Measurements from ENCODE around the gene ZNF74.
"Not testable (repeated sequence)": the region's sequence is repeated elsewhere in the genome, so short reads cannot be mapped to it uniquely, and the experiment has no call there.

ZNF74 gene

DNA sequence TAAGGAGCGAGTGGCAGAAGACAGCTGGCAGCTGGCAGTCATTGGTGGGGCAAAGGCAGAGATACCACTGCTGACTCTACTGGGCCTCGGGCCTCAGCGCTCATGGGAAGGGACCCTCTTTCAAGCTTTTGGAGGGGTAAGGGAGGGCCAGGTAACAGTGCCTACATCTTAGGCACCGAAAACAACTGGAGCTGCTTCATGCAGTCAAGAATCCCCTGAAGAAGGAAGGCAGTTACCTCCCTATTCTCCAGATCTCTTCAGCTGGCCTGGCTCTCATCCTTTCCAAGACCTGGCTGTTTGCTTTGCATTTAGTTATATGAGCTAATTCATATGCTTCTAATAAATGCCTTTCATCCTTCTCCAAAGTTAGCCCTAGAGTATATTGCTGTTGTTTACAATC lies 15.8 kb upstream of the ZNF74 start:
- H3K9me3 ChIP-seq (ENCODE audit: control insufficient read depth, low read length): no peaks in the 10 kb centered on the region
- H3K4me1 ChIP-seq (ENCODE audit: control insufficient read depth, insufficient read depth, low read length): no peaks in the 10 kb centered on the region
- no peaks in the 10 kb centered on the region for H3K27me3 ChIP-seq (replicated peaks; ENCODE audit: control insufficient read depth, insufficient read depth, low read length)
- H3K36me3 ChIP-seq (ENCODE audit: control insufficient read depth, insufficient read depth, low read length, severe bottlenecking): no peaks in the 10 kb centered on the region
- no peak overlapping the region for H3K9ac ChIP-seq (ENCODE audit: low read length)
- DNase-seq (ENCODE audit: low read depth): no peak
- no peak overlapping the region for H3K4me3 ChIP-seq (ENCODE audit: low read length)

DNA sequence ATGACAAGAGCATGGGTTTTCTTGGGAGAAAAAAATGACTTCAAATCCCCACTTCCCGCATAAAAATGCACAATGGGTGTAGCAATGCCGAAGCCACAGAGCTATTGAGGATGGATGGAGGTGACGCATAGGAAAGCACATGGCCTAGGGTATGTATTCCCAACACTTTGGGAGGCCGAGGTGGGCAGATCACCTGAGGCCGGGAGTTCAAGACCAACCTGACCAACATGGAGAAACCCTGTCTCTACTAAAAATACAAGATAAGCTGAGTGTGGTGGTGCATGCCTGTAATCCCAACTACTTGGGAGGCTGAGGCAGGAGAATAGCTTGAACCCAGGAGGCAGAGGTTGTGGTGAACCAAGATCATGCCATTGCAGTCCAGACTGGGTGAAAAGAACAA lies 15.3 kb upstream of the ZNF74 start:
- not testable (repeated sequence) for H3K9me3 ChIP-seq (ENCODE audit: control insufficient read depth, low read length); H3K27me3 ChIP-seq (replicated peaks; ENCODE audit: control insufficient read depth, insufficient read depth, low read length); H3K4me1 ChIP-seq (ENCODE audit: control insufficient read depth, insufficient read depth, low read length); H3K9ac ChIP-seq (ENCODE audit: low read length); DNase-seq (ENCODE audit: low read depth); H3K36me3 ChIP-seq (ENCODE audit: control insufficient read depth, insufficient read depth, low read length, severe bottlenecking); H3K4me3 ChIP-seq (ENCODE audit: low read length)

DNA sequence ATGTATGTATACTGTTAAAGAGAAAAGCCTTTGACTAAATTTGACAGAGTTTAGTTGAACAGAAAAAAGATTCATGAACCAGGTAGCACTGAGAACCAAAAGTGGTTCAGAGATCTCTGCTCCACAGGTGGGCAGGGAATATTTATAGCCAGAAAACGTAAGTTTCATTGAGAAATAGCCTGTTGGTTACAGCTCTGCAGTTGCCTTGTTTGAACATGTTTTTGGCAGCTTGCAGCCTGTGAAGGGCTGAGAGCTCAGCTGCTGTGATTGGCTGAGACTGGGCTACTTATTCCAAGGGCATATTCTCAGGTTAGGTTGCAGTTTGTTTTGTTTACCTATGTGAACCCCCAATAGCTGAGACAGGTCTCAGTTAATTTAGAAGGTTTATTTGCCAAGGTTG lies 13.5 kb upstream of the ZNF74 start:
- Histone ChIP-seq H3K36me3 (ENCODE audit: control insufficient read depth, insufficient read depth, low read length, severe bottlenecking) (no peaks in the 10 kb centered on the region), H3K9ac (ENCODE audit: low read length) (no peak overlapping the region), H3K9me3 (ENCODE audit: control insufficient read depth, low read length) (no peaks in the 10 kb centered on the region), H3K27me3 (replicated peaks; ENCODE audit: control insufficient read depth, insufficient read depth, low read length) (no peaks in the 10 kb centered on the region), H3K4me1 (ENCODE audit: control insufficient read depth, insufficient read depth, low read length) (no peaks in the 10 kb centered on the region), H3K4me3 (ENCODE audit: low read length) (no peak overlapping the region)
- no peak for DNase-seq (ENCODE audit: low read depth)

DNA sequence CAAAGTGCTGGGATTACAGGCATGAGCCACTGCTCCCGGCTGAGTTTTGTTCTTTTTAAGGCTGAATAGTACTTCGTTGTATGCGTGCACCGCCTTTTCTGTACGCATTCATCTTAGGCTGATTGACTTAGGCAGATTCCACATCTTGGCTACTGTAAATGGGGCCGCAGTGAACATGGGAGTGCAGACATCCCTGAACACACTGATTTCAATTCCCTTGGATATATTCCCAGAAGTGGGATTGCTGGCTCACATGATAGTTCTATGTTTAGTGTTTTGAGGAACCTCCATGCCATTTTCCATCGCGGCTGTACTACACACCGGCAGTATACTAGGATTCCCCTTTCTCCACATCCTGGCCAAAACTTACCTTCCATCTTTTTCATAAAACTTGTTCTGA lies 10.4 kb upstream of the ZNF74 start:
- no peak for DNase-seq (ENCODE audit: low read depth)

DNA sequence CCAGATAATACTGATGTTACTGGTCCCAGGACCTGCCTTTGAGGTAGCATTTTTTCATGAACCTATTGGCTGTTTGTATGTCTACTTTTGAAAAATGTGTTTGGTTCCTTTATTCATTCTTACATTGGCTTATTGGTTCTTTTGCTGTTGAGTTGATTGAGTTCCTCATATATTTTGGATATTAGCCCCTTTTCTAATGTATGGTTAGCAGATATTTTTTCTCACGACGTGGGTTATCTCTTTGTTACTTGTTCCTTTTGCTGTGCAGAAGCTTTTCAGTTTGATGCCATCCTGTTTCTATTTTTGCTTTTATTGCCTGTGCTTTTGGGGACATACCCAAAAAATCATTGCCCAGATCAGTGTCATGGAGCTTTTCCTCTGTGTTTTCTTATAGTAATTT lies 9.8 kb upstream of the ZNF74 start:
- H3K27me3 ChIP-seq (replicated peaks; ENCODE audit: control insufficient read depth, insufficient read depth, low read length): peaks cover 3% of the 10 kb centered on the region
- H3K4me3 ChIP-seq (ENCODE audit: low read length): no peak overlapping the region
- DNase-seq (ENCODE audit: low read depth): no peak
- no peaks in the 10 kb centered on the region for H3K9me3 ChIP-seq (ENCODE audit: control insufficient read depth, low read length)
- H3K4me1 ChIP-seq (ENCODE audit: control insufficient read depth, insufficient read depth, low read length): no peaks in the 10 kb centered on the region
- H3K9ac ChIP-seq (ENCODE audit: low read length): no peak overlapping the region
- no peaks in the 10 kb centered on the region for H3K36me3 ChIP-seq (ENCODE audit: control insufficient read depth, insufficient read depth, low read length, severe bottlenecking)

More for the DNA sequence above, 10.4 kb upstream of the ZNF74 start:
- Histone ChIP-seq H3K27me3 (replicated peaks; ENCODE audit: control insufficient read depth, insufficient read depth, low read length) (no peaks in the 10 kb centered on the region), H3K4me1 (ENCODE audit: control insufficient read depth, insufficient read depth, low read length) (no peaks in the 10 kb centered on the region), H3K4me3 (ENCODE audit: low read length) (no peak overlapping the region), H3K9me3 (ENCODE audit: control insufficient read depth, low read length) (no peaks in the 10 kb centered on the region), H3K9ac (ENCODE audit: low read length) (no peak overlapping the region), H3K36me3 (ENCODE audit: control insufficient read depth, insufficient read depth, low read length, severe bottlenecking) (no peaks in the 10 kb centered on the region)

DNA sequence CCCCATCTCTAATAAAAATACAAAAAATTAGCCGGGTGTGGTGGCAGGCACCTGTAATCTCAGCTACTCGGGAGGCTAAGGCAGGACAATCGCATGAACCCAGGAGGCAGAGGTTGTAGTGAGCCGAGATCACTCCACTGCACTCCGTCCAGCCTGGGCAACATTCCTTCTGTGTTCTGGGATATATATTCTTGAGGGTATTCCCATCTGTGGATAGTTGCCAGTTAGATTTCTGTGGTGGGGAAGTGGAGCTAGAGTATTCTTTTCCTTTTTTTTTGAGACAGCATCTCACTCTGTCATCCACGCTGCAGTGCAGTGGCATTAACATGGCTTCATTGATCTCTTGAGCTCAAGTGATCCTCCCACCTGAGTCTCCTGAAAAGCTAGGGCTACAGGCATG lies 9.1 kb upstream of the ZNF74 start:
- H3K9ac ChIP-seq (ENCODE audit: low read length): no peak overlapping the region
- H3K9me3 ChIP-seq (ENCODE audit: control insufficient read depth, low read length): no peaks in the 10 kb centered on the region
- H3K4me3 ChIP-seq (ENCODE audit: low read length): no peak overlapping the region
- no peaks in the 10 kb centered on the region for H3K4me1 ChIP-seq (ENCODE audit: control insufficient read depth, insufficient read depth, low read length)
- peaks cover 4% of the 10 kb centered on the region for H3K27me3 ChIP-seq (replicated peaks; ENCODE audit: control insufficient read depth, insufficient read depth, low read length)
- DNase-seq (ENCODE audit: low read depth): no peak
- H3K36me3 ChIP-seq (ENCODE audit: control insufficient read depth, insufficient read depth, low read length, severe bottlenecking): no peaks in the 10 kb centered on the region

DNA sequence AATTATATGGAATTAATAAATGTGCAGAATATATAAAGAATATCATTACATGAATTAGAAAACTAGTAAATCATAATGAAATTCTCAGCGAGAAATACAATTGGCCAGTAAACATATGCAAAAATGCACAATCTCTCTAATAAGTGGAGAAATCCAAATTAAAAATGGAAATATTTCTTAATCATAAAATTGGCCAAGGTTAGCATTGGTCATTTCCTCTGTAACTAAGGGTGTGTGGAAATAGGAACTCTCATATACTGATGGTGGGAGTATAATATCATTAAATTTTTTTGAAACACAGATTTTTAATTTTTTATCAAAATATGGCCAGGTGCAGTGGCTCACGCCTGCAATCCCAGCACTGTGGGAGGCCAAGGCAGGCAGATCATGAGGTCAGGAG lies 7.6 kb upstream of the ZNF74 start:
- H3K9me3 ChIP-seq (ENCODE audit: control insufficient read depth, low read length): no peaks in the 10 kb centered on the region
- no peak overlapping the region for H3K9ac ChIP-seq (ENCODE audit: low read length)
- H3K36me3 ChIP-seq (ENCODE audit: control insufficient read depth, insufficient read depth, low read length, severe bottlenecking): no peaks in the 10 kb centered on the region
- no peaks in the 10 kb centered on the region for H3K4me1 ChIP-seq (ENCODE audit: control insufficient read depth, insufficient read depth, low read length)
- DNase-seq (ENCODE audit: low read depth): no peak
- H3K27me3 ChIP-seq (replicated peaks; ENCODE audit: control insufficient read depth, insufficient read depth, low read length): peaks cover 4% of the 10 kb centered on the region
- H3K4me3 ChIP-seq (ENCODE audit: low read length): no peak overlapping the region

DNA sequence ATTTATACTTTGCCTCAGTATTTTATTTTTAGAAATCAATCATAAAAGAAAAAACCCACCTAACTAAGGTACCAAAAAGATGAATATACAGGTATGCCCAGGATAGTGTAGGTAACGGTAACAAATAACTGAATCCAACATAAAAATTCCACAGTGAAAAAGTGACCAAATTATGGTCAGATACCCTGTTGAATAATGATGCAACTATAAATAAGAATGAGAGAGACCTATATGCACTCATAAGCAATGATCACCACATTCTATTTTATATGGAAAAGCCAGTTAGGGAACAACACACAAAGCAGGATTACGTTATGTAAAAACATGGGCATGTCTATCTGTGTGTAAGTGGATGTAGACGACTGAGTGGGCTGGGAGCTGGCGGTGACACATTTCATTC lies 7.0 kb upstream of the ZNF74 start:
- H3K36me3 ChIP-seq (ENCODE audit: control insufficient read depth, insufficient read depth, low read length, severe bottlenecking): no peaks in the 10 kb centered on the region
- H3K9ac ChIP-seq (ENCODE audit: low read length): no peak overlapping the region
- H3K27me3 ChIP-seq (replicated peaks; ENCODE audit: control insufficient read depth, insufficient read depth, low read length): peaks cover 4% of the 10 kb centered on the region
- no peak for DNase-seq (ENCODE audit: low read depth)
- H3K9me3 ChIP-seq (ENCODE audit: control insufficient read depth, low read length): no peaks in the 10 kb centered on the region
- H3K4me3 ChIP-seq (ENCODE audit: low read length): no peak overlapping the region
- no peaks in the 10 kb centered on the region for H3K4me1 ChIP-seq (ENCODE audit: control insufficient read depth, insufficient read depth, low read length)

DNA sequence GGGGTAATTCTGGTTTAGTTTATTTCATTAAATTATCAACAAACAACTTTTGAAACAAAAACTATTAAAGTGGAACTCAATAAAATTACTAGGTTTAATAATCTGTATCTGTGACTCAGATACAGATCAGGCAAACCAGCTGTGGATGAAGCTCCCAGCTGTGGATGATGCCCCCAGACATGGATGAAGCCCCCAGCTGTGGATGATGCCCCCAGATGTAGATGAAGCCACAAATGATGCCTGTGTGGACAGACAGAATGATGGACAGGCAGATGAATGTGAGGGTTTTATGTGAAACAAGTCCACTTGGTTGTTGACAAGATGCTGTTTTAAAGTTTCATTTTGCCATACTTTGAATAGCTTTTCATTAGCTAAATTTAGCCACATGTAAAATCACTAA lies 5.8 kb upstream of the ZNF74 start:
- no peak for DNase-seq (ENCODE audit: low read depth)
- Histone ChIP-seq H3K9ac (ENCODE audit: low read length) (no peak overlapping the region), H3K9me3 (ENCODE audit: control insufficient read depth, low read length) (no peaks in the 10 kb centered on the region), H3K27me3 (replicated peaks; ENCODE audit: control insufficient read depth, insufficient read depth, low read length) (peaks cover 4% of the 10 kb centered on the region), H3K36me3 (ENCODE audit: control insufficient read depth, insufficient read depth, low read length, severe bottlenecking) (no peaks in the 10 kb centered on the region), H3K4me3 (ENCODE audit: low read length) (no peak overlapping the region), H3K4me1 (ENCODE audit: control insufficient read depth, insufficient read depth, low read length) (no peaks in the 10 kb centered on the region)

DNA sequence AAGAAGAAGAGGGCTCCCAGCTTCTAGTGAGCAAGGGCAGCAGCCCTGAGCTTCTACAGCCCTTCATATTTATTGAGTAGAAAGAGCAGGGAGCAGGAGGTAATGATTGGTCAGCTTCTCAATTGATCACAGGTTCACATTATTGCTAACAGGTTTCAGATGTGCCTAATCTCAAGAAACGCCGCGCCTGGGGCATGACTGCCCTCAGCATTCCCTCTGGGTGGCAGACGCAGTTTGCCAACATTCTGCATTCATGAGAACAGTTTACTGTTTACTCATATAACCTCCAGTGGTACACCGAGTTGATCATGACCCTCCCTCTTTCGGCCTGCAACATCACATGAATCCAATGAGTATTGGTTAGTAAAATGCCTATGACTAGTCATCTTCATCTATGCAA lies 4.7 kb upstream of the ZNF74 start:
- Histone ChIP-seq H3K36me3 (ENCODE audit: control insufficient read depth, insufficient read depth, low read length, severe bottlenecking) (no peaks in the 10 kb centered on the region), H3K4me3 (ENCODE audit: low read length) (no peak overlapping the region), H3K9ac (ENCODE audit: low read length) (no peak overlapping the region), H3K27me3 (replicated peaks; ENCODE audit: control insufficient read depth, insufficient read depth, low read length) (peaks cover 4% of the 10 kb centered on the region), H3K9me3 (ENCODE audit: control insufficient read depth, low read length) (no peaks in the 10 kb centered on the region), H3K4me1 (ENCODE audit: control insufficient read depth, insufficient read depth, low read length) (no peaks in the 10 kb centered on the region)
- no peak for DNase-seq (ENCODE audit: low read depth)

DNA sequence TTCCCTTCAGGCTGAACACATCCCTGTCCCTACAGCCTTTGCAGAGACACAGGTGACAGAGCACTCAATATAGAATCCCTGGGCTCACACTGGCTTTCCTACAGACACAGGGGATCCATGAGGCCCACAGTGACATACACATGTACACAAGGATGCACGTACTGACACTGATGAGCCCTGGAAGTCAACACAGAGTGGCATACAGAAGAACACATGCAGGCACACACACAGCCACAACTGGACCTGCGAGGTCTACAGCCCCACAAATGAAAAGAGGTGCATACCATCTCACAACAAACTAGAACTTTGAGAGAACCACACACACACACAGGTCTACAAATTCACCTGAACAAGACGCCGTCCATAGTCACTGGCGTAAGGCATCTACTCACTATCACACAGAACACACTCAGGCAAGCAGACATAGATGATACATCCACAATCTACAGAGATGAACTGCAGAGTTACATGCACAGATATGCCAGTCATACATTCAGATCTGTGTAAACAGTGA lies 3.5 kb upstream of the ZNF74 start:
- H3K4me1 ChIP-seq (ENCODE audit: control insufficient read depth, insufficient read depth, low read length): peaks cover 9% of the 10 kb centered on the region
- no peaks in the 10 kb centered on the region for H3K9me3 ChIP-seq (ENCODE audit: control insufficient read depth, low read length)
- H3K27me3 ChIP-seq (replicated peaks; ENCODE audit: control insufficient read depth, insufficient read depth, low read length): peaks cover 4% of the 10 kb centered on the region
- no peaks in the 10 kb centered on the region for H3K36me3 ChIP-seq (ENCODE audit: control insufficient read depth, insufficient read depth, low read length, severe bottlenecking)
- no peak for DNase-seq (ENCODE audit: low read depth)
- no peak overlapping the region for H3K4me3 ChIP-seq (ENCODE audit: low read length)
- H3K9ac ChIP-seq (ENCODE audit: low read length): no peak overlapping the region

DNA sequence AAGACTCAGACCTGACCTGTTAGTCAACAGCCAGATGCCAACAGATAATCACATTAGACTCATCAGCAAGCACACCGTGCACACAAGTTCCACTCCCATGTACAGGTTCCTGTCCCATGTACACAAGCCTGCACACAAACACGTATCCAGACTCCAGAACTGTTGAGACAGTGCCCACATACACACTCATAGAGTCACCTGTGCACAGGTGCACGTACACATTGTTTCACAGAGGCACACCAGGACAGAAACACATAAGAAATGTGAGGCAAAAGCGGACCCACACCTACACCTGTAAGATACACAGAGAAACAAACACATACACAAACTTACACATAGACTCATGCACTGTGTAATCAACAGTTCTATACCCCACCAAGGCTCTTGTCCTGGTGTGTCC lies 2.7 kb upstream of the ZNF74 start:
- H3K4me1 ChIP-seq (ENCODE audit: control insufficient read depth, insufficient read depth, low read length): peaks cover 12% of the 10 kb centered on the region
- H3K4me3 ChIP-seq (ENCODE audit: low read length): no peak overlapping the region
- H3K9me3 ChIP-seq (ENCODE audit: control insufficient read depth, low read length): no peaks in the 10 kb centered on the region
- no peak for DNase-seq (ENCODE audit: low read depth)
- no peak overlapping the region for H3K9ac ChIP-seq (ENCODE audit: low read length)
- peaks cover 4% of the 10 kb centered on the region for H3K27me3 ChIP-seq (replicated peaks; ENCODE audit: control insufficient read depth, insufficient read depth, low read length)
- H3K36me3 ChIP-seq (ENCODE audit: control insufficient read depth, insufficient read depth, low read length, severe bottlenecking): no peaks in the 10 kb centered on the region
